H1 (cell line): ENCODE data around the gene PAK5. TPM values are rescaled to one million over a fixed set of nuclear protein-coding genes. Genes with fewer than 3 reads are reported as not detected.

Experiments used
- CTCF ChIA-PET: fragments of 300-600 bp; sonication (Branson Sonifier 250); formaldehyde crosslinking; loops from one replicate; lab custom pipeline; 2021; ENCODE audit not compliant: partially characterized antibody; lab: Charles Lee
- POLR2A ChIA-PET: fragments of 300-600 bp; sonication (Branson Sonifier 250); formaldehyde crosslinking; loops from one replicate; lab custom pipeline; 2021; ENCODE audit warnings: inconsistent platforms; ENCODE audit not compliant: partially characterized antibody; lab: Charles Lee
- DNase-seq, 2 experiments: peaks; one replicate each; pipeline versions ENCODE4 v3.0.0 to v3.0.0-alpha.2; 2010 to 2022; ENCODE audit warnings: low spot score in 2 of 2, low read depth in 1 of 2, mixed read lengths in 1 of 2
- FAIRE-seq: peaks from 2 replicates; lab custom pipeline; 2011; peaks lifted over from hg19 to GRCh38; lab: Jason Lieb, UNC
- H2AFZ ChIP-seq: 2 replicates; pipeline ENCODE4 v1.8.1; 2012; ENCODE audit warnings: low read length, inconsistent platforms
- H2AK5ac ChIP-seq: 2 replicates; pipeline ENCODE4 v1.6.1; 2013; ENCODE audit warnings: low read depth, low read length
- H2BK120ac ChIP-seq: replicated peaks from 2 replicates; pipeline ENCODE3; 2013; ENCODE audit warnings: low read depth, low read length, inconsistent platforms
- H2BK12ac ChIP-seq: 2 replicates; pipeline ENCODE4 v1.6.1; 2013; ENCODE audit warnings: low read depth, low read length
- H2BK15ac ChIP-seq: 2 replicates; pipeline ENCODE4 v1.6.1; 2013; ENCODE audit warnings: low read length
- H2BK20ac ChIP-seq: 2 replicates; pipeline ENCODE4 v1.6.1; 2013; ENCODE audit warnings: low read length
- H2BK5ac ChIP-seq: 2 replicates; pipeline ENCODE4 v1.6.1; 2013; ENCODE audit warnings: low read depth, low read length
- H3K14ac ChIP-seq: 2 replicates; pipeline ENCODE4 v1.6.1; 2013; ENCODE audit warnings: inconsistent platforms; ENCODE audit not compliant: insufficient read length
- H3K18ac ChIP-seq: 2 replicates; pipeline ENCODE4 v1.6.1; 2013; ENCODE audit warnings: low read length; ENCODE audit errors: extremely low read depth
- H3K23ac ChIP-seq: 2 replicates; pipeline ENCODE4 v1.6.1; 2013; ENCODE audit warnings: inconsistent platforms; ENCODE audit not compliant: insufficient read length
- H3K23me2 ChIP-seq: 2 replicates; pipeline ENCODE4 v1.6.1; 2013; ENCODE audit warnings: low read depth, low read length
- H3K27ac ChIP-seq: 2 replicates; pipeline ENCODE4 v1.6.1; 2011; ENCODE audit warnings: low read depth, low read length, inconsistent platforms
- H3K27me3 ChIP-seq, 4 experiments: replicated peaks in 1 of 4; 1 replicate in 1 of 4; 2 replicates in 3 of 4; pipeline versions ENCODE4 v1.6.1 to v1.8.1; 2011 to 2013; ENCODE audit warnings: low read length in 3 of 4, mild to moderate bottlenecking in 3 of 4, inconsistent platforms in 2 of 4, mixed read lengths in 2 of 4, moderate library complexity in 1 of 4; ENCODE audit not compliant: control insufficient read depth in 3 of 4, insufficient read depth in 3 of 4; ENCODE audit errors: extremely low read depth in 1 of 4
- H3K36me3 ChIP-seq, 4 experiments: 2 replicates each; pipeline versions ENCODE4 v1.6.1 to v1.8.1; 2011 to 2013; ENCODE audit warnings: mild to moderate bottlenecking in 4 of 4, low read length in 3 of 4, moderate library complexity in 2 of 4, control low read depth in 1 of 4, inconsistent platforms in 1 of 4; ENCODE audit not compliant: insufficient read depth in 4 of 4, control insufficient read depth in 2 of 4
- H3K4ac ChIP-seq: replicated peaks from 2 replicates; pipeline ENCODE3; 2013; ENCODE audit warnings: low read length, low read depth, mixed read lengths, inconsistent platforms; ENCODE audit not compliant: insufficient read length
- H3K4me1 ChIP-seq, 4 experiments: replicated peaks in 1 of 4; 1 replicate in 1 of 4; 2 replicates in 3 of 4; pipeline versions ENCODE4 v1.6.1 to v1.8.1; 2011 to 2013; ENCODE audit warnings: low read length in 3 of 4, inconsistent platforms in 2 of 4, mixed read lengths in 1 of 4; ENCODE audit not compliant: insufficient read depth in 4 of 4, control insufficient read depth in 3 of 4
- H3K4me2 ChIP-seq, 2 experiments: 2 replicates each; pipeline versions ENCODE4 v1.6.1 to v1.8.1; 2011 to 2013; ENCODE audit warnings: low read depth in 2 of 2, low read length in 2 of 2, control low read depth in 1 of 2, inconsistent platforms in 1 of 2, mild to moderate bottlenecking in 1 of 2; ENCODE audit not compliant: insufficient read depth in 1 of 2
- H3K4me3 ChIP-seq, 4 experiments: fragments of 200-600, 300-600 bp in 1 of 4; sonication (generic), shearing (Covaris generic), sonication (Bioruptor Twin) in 1 of 4; 2 replicates each; pipeline versions ENCODE4 v1.5.1 to v1.8.1; 2011 to 2016; ENCODE audit warnings: low read length in 4 of 4, low read depth in 3 of 4, control low read depth in 2 of 4, inconsistent platforms in 2 of 4, mild to moderate bottlenecking in 2 of 4, mixed read lengths in 1 of 4, moderate library complexity in 1 of 4; ENCODE audit not compliant: insufficient read depth in 2 of 4; ENCODE audit errors: extremely low read depth in 1 of 4
- H3K56ac ChIP-seq: replicated peaks from 2 replicates; pipeline ENCODE3; 2013; ENCODE audit warnings: low read depth, mild to moderate bottlenecking, mixed read lengths, low read length, inconsistent platforms; ENCODE audit not compliant: insufficient read length
- H3K79me1 ChIP-seq: 2 replicates; pipeline ENCODE4 v1.6.1; 2013; ENCODE audit warnings: low read depth, low read length, control low read depth
- H3K79me2 ChIP-seq, 2 experiments: 2 replicates each; pipeline versions ENCODE4 v1.6.1 to v1.8.1; 2012 to 2013; ENCODE audit warnings: low read length in 2 of 2, mild to moderate bottlenecking in 2 of 2, inconsistent platforms in 1 of 2; ENCODE audit not compliant: insufficient read depth in 2 of 2, control insufficient read depth in 1 of 2
- H3K9ac ChIP-seq, 4 experiments: replicated peaks in 1 of 4; 1 replicate in 1 of 4; 2 replicates in 3 of 4; pipeline versions ENCODE4 v1.6.1 to v1.8.1; 2011 to 2013; ENCODE audit warnings: low read depth in 3 of 4, low read length in 3 of 4, control low read depth in 2 of 4, mild to moderate bottlenecking in 2 of 4, moderate library complexity in 2 of 4, inconsistent platforms in 1 of 4; ENCODE audit errors: extremely low read depth in 1 of 4
- H3K9me3 ChIP-seq, 2 experiments: 2 replicates each; pipeline versions ENCODE4 v1.6.1 to v1.8.1; 2012 to 2013; ENCODE audit warnings: mild to moderate bottlenecking in 2 of 2, moderate library complexity in 2 of 2, control low read depth in 1 of 2, inconsistent platforms in 1 of 2, low read depth in 1 of 2, low read length in 1 of 2, mixed read lengths in 1 of 2; ENCODE audit not compliant: insufficient read depth in 2 of 2
- H4K20me1 ChIP-seq, 2 experiments: replicated peaks in 1 of 2; 2 replicates each; pipeline versions ENCODE3 to v1.8.1; 2011 to 2013; ENCODE audit warnings: inconsistent platforms in 2 of 2, low read length in 2 of 2, mild to moderate bottlenecking in 1 of 2; ENCODE audit not compliant: insufficient read depth in 2 of 2, control insufficient read depth in 1 of 2
- H4K5ac ChIP-seq: 2 replicates; pipeline ENCODE4 v1.6.1; 2013; ENCODE audit warnings: low read length, low read depth, mixed read lengths, inconsistent platforms; ENCODE audit not compliant: insufficient read length
- H4K8ac ChIP-seq: 2 replicates; pipeline ENCODE4 v1.8.0; 2013; ENCODE audit warnings: mild to moderate bottlenecking, moderate library complexity, low read length, inconsistent platforms; ENCODE audit not compliant: insufficient read depth; ENCODE audit errors: extremely low read depth
- H4K91ac ChIP-seq: replicated peaks from 2 replicates; pipeline ENCODE3; 2013; ENCODE audit warnings: low read length, mixed read lengths, inconsistent platforms; ENCODE audit not compliant: insufficient read length
- KDM5A ChIP-seq: fragments of 200-600 bp; IDR thresholded peaks from 2 replicates; pipeline ENCODE4 v1.7.1; 2012; ENCODE audit warnings: mild to moderate bottlenecking, low read length, inconsistent platforms, mixed read lengths
- NANOG ChIP-seq: IDR thresholded peaks from 2 replicates; pipeline ENCODE4 v1.6.1; 2011; ENCODE audit warnings: low read length, low read depth, mild to moderate bottlenecking, inconsistent platforms; ENCODE audit not compliant: insufficient read depth, poor library complexity, severe bottlenecking
- ZNF274 ChIP-seq: IDR thresholded peaks from 2 replicates; pipeline ENCODE4 v1.7.0; 2012; ENCODE audit warnings: low read length, borderline replicate concordance; ENCODE audit errors: extremely low read depth
- polyA plus RNA-seq, 7 experiments: library from polyadenylated mRNA; depleted of rRNA in 3 of 7; stranded (reverse) in 5 of 7; unstranded in 2 of 7; fragments of >200 nt in 5 of 7; fragments of 200-250 nt in 2 of 7; gene quantifications; 1 replicate in 5 of 7; 2 replicates in 1 of 7; 4 replicates in 1 of 7; pipeline versions ENCODE4 v1.2.1 to v1.2.3, GENCODE V29; 2011 to 2013; ENCODE audit warnings: missing spikeins in 2 of 7, mixed read lengths in 2 of 7
- total RNA-seq: library from RNA; stranded (reverse); fragmentation: NEBNext Ultra II Directional; extraction: Animal tissue kit (Norgen Biotek cat#: 25700); gene quantifications from 2 replicates; pipeline ENCODE4 v1.2.1, GENCODE V29; 2021
- TF ChIP-seq, protein P1 (sequence below): IDR thresholded peaks from 2 replicates; pipeline ENCODE4 v1.6.1; 2012; ENCODE audit warnings: low read length, inconsistent platforms

Gene PAK5
- total and polyA plus RNA-seq, 2 of the 8 experiments (the other 6 are each of a cell fraction or from before 2014, with no cell fraction given): 0.54 to 0.80 TPM

DNA sequence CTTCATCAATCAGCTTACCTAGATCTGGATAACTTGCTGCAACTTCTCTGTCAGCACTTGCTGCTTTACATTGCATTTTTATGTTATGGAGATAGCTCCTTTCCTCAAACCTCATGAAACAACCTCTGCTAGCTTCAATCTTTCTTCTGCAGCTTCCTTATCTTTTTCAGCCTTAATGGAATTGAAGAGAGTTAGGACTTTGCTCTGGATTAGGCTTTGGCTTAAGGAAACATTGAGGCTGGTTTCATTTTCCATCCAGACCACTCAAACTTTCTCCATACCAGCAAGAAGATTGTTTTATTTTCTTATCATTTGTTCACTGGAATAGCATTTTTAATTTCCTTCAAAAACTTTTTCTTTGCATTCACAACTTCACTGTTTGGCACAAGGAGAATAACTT lies 48.8 kb upstream of the PAK5 start:
- Histone ChIP-seq H2BK120ac (no peak overlapping the region), H2BK15ac (no peak overlapping the region), H3K4me3 (no peak overlapping the region), H3K18ac (no peak overlapping the region), H3K4me2 (no peak overlapping the region), H3K79me2 (no peaks in the 10 kb centered on the region), H3K36me3 (no peaks in the 10 kb centered on the region), H3K4ac (no peak overlapping the region), H3K9me3 (no peaks in the 10 kb centered on the region), H3K79me1 (no peaks in the 10 kb centered on the region), H4K20me1 (no peaks in the 10 kb centered on the region), H3K4me1 (peaks cover 0 to 2% (median 0%) of the 10 kb centered on the region in 4 experiments; a peak in 1 of 7 replicates), H3K23ac (no peak overlapping the region), H2BK20ac (no peak overlapping the region), H3K9ac (no peak overlapping the region), H3K14ac (no peak overlapping the region), H3K23me2 (no peaks in the 10 kb centered on the region; the same call in 1 of the 2 replicates), H3K27me3 (no peaks in the 10 kb centered on the region), H4K8ac (no peak overlapping the region), H2BK5ac (no peak overlapping the region), H3K56ac (no peak overlapping the region), H2BK12ac (no peak overlapping the region), H4K91ac (no peak overlapping the region), H3K27ac (no peak overlapping the region), H4K5ac (no peak overlapping the region), H2AK5ac (no peak overlapping the region), H2AFZ (no peak overlapping the region)
- DNase-seq: no peak
- POLR2A ChIA-PET: no interaction called here
- FAIRE-seq: no peak
- TF ChIP-seq, protein P1, sequence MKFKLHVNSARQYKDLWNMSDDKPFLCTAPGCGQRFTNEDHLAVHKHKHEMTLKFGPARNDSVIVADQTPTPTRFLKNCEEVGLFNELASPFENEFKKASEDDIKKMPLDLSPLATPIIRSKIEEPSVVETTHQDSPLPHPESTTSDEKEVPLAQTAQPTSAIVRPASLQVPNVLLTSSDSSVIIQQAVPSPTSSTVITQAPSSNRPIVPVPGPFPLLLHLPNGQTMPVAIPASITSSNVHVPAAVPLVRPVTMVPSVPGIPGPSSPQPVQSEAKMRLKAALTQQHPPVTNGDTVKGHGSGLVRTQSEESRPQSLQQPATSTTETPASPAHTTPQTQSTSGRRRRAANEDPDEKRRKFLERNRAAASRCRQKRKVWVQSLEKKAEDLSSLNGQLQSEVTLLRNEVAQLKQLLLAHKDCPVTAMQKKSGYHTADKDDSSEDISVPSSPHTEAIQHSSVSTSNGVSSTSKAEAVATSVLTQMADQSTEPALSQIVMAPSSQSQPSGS: no peak
- TF ChIP-seq KDM5A: no peak
- TF ChIP-seq NANOG: no peak
- TF ChIP-seq ZNF274: no peak
- CTCF ChIA-PET: interaction anchor here (0.5 to 8.4 kb wide), 7 partner anchors 9 to 277 kb away, joined by 3 to 104 read pairs (median 6); no protein-coding TSS in a partner anchor
